Thoracic aorta (tissue), 2 donors: ENCODE measurements around the gene TCFL5. TPM values are rescaled to one million over a fixed set of nuclear protein-coding genes. Genes with fewer than 3 reads are reported as not detected.

Experiments used
- ATAC-seq: fragments of 150-250 bp; one replicate; pipeline ENCODE4 v1.8.0; 2017; ENCODE audit warnings: low read depth; ENCODE audit not compliant: insufficient number of reproducible peaks, low FRiP score
- DNase-seq: peaks from one replicate; pipeline ENCODE4 v3.0.0-alpha.2; 2020; ENCODE audit warnings: low spot score
- H3K27ac ChIP-seq, 2 donors: fragments of 200-600 bp; sonication (generic); 1 replicate in 1 of 2; 2 replicates in 1 of 2; pipeline ENCODE4 v1.5.1; 2016; ENCODE audit warnings: mild to moderate bottlenecking in 2 of 2, moderate library complexity in 2 of 2
- H3K27me3 ChIP-seq: fragments of 200-600 bp; sonication (generic); replicated peaks from 2 replicates; pipeline ENCODE4 v1.6.0; 2016; ENCODE audit warnings: mild to moderate bottlenecking; ENCODE audit not compliant: insufficient read depth
- H3K36me3 ChIP-seq: fragments of 200-600 bp; sonication (generic); one replicate; pipeline ENCODE4 v1.5.1; 2016
- H3K4me1 ChIP-seq, 2 donors: fragments of 200-600 bp; sonication (generic); 1 replicate in 1 of 2; 2 replicates in 1 of 2; pipeline versions ENCODE4 v1.5.1 to v1.6.0; 2016; ENCODE audit warnings: low read depth in 2 of 2, mild to moderate bottlenecking in 1 of 2; ENCODE audit not compliant: control insufficient read depth in 1 of 2
- H3K4me3 ChIP-seq: fragments of 200-600 bp; sonication (generic); 2 replicates; pipeline ENCODE4 v1.5.1; 2016; ENCODE audit warnings: mild to moderate bottlenecking
- H3K9me3 ChIP-seq: fragments of 200-600 bp; sonication (generic); 2 replicates; pipeline ENCODE4 v1.5.1; 2016
- CTCF ChIP-seq: fragments of 200-600 bp; sonication (generic); IDR thresholded peaks from one replicate; pipeline ENCODE4 v1.5.1; 2019; ENCODE audit warnings: antibody characterized with exemption
- total RNA-seq, 2 donors: library from RNA; depleted of rRNA; stranded (reverse); fragments of >200 nt; gene quantifications; one replicate each; pipeline versions ENCODE4 v1.1.0 to v1.2.3, GENCODE V29; 2016

Gene TCFL5
- total RNA-seq, 2 donors from 2014 or later = 3.8 to 6.2 TPM

DNA sequence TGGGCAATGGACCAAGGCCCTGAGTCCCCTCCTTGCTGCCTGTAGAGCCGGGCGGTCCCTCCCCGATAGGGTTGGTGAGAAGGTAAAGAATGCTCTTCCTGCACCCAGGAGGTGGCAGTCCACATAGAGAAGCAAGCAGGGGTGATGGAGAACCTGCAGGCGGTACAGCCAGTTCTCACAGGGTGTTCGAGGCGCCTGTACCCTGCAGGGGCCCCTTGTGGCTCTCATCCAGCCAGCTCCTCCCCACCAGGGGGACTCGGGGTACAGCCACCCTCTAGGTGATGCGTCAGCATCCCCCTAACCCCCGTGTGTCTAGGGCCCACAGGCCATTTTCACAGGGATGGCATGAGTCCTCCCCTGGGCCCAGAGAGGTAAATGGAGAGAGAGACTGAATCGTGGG is 49.9 kb downstream of the TCFL5 start:
- TF ChIP-seq CTCF = no peak
- ATAC-seq (no peak), DNase-seq (no peak)
- Histone ChIP-seq H3K4me3 (no peak overlapping the region), H3K4me1 (peaks cover 16 to 34% of the 10 kb centered on the region in 2 donors), H3K27ac (no peak overlapping the region), H3K9me3 (no peaks in the 10 kb centered on the region), H3K27me3 (no peaks in the 10 kb centered on the region), H3K36me3 (peaks cover 46% of the 10 kb centered on the region)

- Histone ChIP-seq H3K9me3 (no peaks in the 10 kb centered on the region), H3K27ac (no peak overlapping the region), H3K4me1 (peaks cover 17 to 34% of the 10 kb centered on the region in 2 donors), H3K4me3 (no peak overlapping the region), H3K27me3 (no peaks in the 10 kb centered on the region), H3K36me3 (peaks cover 46% of the 10 kb centered on the region)
- no peak for TF ChIP-seq CTCF
- ATAC-seq (no peak), DNase-seq (no peak)
Measured at GRCh38 chr20:62811320-62811719, 50.3 kb downstream of the TCFL5 start.

- DNase-seq = no peak
- no peak for TF ChIP-seq CTCF
- no peak for ATAC-seq
- H3K36me3 ChIP-seq = peaks cover 46% of the 10 kb centered on the region
- no peaks in the 10 kb centered on the region for H3K9me3 ChIP-seq
- H3K27ac ChIP-seq = no peak overlapping the region
- H3K4me1 ChIP-seq = peaks cover 13 to 27% of the 10 kb centered on the region in 2 donors
- no peak overlapping the region for H3K4me3 ChIP-seq
- H3K27me3 ChIP-seq = no peaks in the 10 kb centered on the region
Measured at GRCh38 chr20:62809530-62810428, 51.8 kb downstream of the TCFL5 start.

GRCh38 chr20:62808211-62808865 is 53.3 kb downstream of the TCFL5 start:
- no peak overlapping the region for H3K27ac ChIP-seq
- DNase-seq = no peak
- H3K27me3 ChIP-seq = no peaks in the 10 kb centered on the region
- H3K36me3 ChIP-seq = peaks cover 46% of the 10 kb centered on the region
- H3K4me3 ChIP-seq = no peak overlapping the region
- H3K9me3 ChIP-seq = no peaks in the 10 kb centered on the region
- peaks cover 16 to 32% of the 10 kb centered on the region in 2 donors for H3K4me1 ChIP-seq
- no peak for ATAC-seq
- peak; percentile 95 for TF ChIP-seq CTCF

- Histone ChIP-seq H3K4me1 (peaks cover 16 to 38% of the 10 kb centered on the region in 2 donors), H3K27me3 (no peaks in the 10 kb centered on the region), H3K27ac (no peak overlapping the region), H3K36me3 (peaks cover 43% of the 10 kb centered on the region), H3K4me3 (no peak overlapping the region), H3K9me3 (no peaks in the 10 kb centered on the region)
- ATAC-seq = no peak
- no peak for TF ChIP-seq CTCF
- no peak for DNase-seq
Measured at GRCh38 chr20:62807444-62808210, 54.0 kb downstream of the TCFL5 start.
